Liver (tissue), 9 donors: ENCODE data around the gene KIF22. TPM values are rescaled to one million over a fixed set of nuclear protein-coding genes. Genes with fewer than 3 reads are reported as not detected.

ENCODE experiments used
- DNase-seq: peaks from one replicate; pipeline ENCODE4 v3.0.0-alpha.2; 2017; ENCODE audit warnings: low spot score
- H3K27ac ChIP-seq, 2 donors: one replicate each; pipeline ENCODE4 v1.7.0; 2013; ENCODE audit warnings: inconsistent platforms in 2 of 2, low read length in 2 of 2, control low read depth in 1 of 2, low read depth in 1 of 2, mild to moderate bottlenecking in 1 of 2
- H3K27me3 ChIP-seq, 4 donors: one replicate each; pipeline versions ENCODE4 v1.6.1 to v1.7.0; 2013; ENCODE audit warnings: low read length in 3 of 4, inconsistent platforms in 1 of 4, mild to moderate bottlenecking in 1 of 4, moderate library complexity in 1 of 4; ENCODE audit not compliant: control insufficient read depth in 4 of 4, insufficient read depth in 4 of 4
- H3K36me3 ChIP-seq, 4 donors: one replicate each; pipeline versions ENCODE4 v1.6.1 to v1.7.0; 2013; ENCODE audit warnings: low read length in 3 of 4, mild to moderate bottlenecking in 3 of 4, low read depth in 1 of 4, moderate library complexity in 1 of 4; ENCODE audit not compliant: control insufficient read depth in 4 of 4, insufficient read depth in 3 of 4
- H3K4me1 ChIP-seq, 4 donors: one replicate each; pipeline versions ENCODE4 v1.6.1 to v1.7.0; 2013; ENCODE audit warnings: low read length in 3 of 4, mild to moderate bottlenecking in 3 of 4, moderate library complexity in 1 of 4; ENCODE audit not compliant: control insufficient read depth in 4 of 4, insufficient read depth in 4 of 4
- H3K4me3 ChIP-seq, 3 donors: one replicate each; pipeline versions ENCODE4 v1.6.1 to v1.7.0; 2013; ENCODE audit warnings: low read length in 3 of 3, control low read depth in 1 of 3, low read depth in 1 of 3, mild to moderate bottlenecking in 1 of 3
- H3K9ac ChIP-seq, 2 donors: one replicate each; pipeline ENCODE4 v1.7.0; 2013; ENCODE audit warnings: low read length in 2 of 2, mild to moderate bottlenecking in 2 of 2, moderate library complexity in 2 of 2, control low read depth in 1 of 2, low read depth in 1 of 2
- H3K9me3 ChIP-seq, 4 donors: one replicate each; pipeline versions ENCODE4 v1.6.1 to v1.7.0; 2013; ENCODE audit warnings: low read length in 3 of 4; ENCODE audit not compliant: control insufficient read depth in 4 of 4
- ATF3 ChIP-seq: IDR thresholded peaks from 2 replicates; pipeline ENCODE4 v1.6.1; 2016; ENCODE audit warnings: antibody characterized with exemption
- CTCF ChIP-seq: fragments of 150-350 bp; IDR thresholded peaks from 2 replicates; pipeline ENCODE4 v1.5.1; 2017; ENCODE audit warnings: improper control_type of control experiment, low read depth, low read length; ENCODE audit not compliant: missing input control
- EGR1 ChIP-seq, 2 donors: IDR thresholded peaks; 2 replicates each; pipeline ENCODE4 v1.6.1; 2016 to 2018; ENCODE audit warnings: antibody characterized with exemption in 2 of 2, low read depth in 2 of 2
- FOXA1 ChIP-seq: IDR thresholded peaks from 2 replicates; pipeline ENCODE4 v1.6.1; 2016; ENCODE audit warnings: antibody characterized with exemption
- FOXA2 ChIP-seq: IDR thresholded peaks from 2 replicates; pipeline ENCODE4 v1.6.1; 2016; ENCODE audit warnings: antibody characterized with exemption
- GABPA ChIP-seq, 2 donors: IDR thresholded peaks in 1 of 2; conservative IDR thresholded peaks in 1 of 2; 2 replicates each; pipeline ENCODE4 v1.6.1; 2016; ENCODE audit warnings: antibody characterized with exemption in 2 of 2, mild to moderate bottlenecking in 1 of 2, moderate library complexity in 1 of 2
- HNF4A ChIP-seq, 2 donors: conservative IDR thresholded peaks; 2 replicates each; pipeline ENCODE4 v1.6.1; 2016; ENCODE audit warnings: antibody characterized with exemption in 2 of 2, mild to moderate bottlenecking in 2 of 2
- HNF4G ChIP-seq: IDR thresholded peaks from 2 replicates; pipeline ENCODE4 v1.6.1; 2016; ENCODE audit warnings: antibody characterized with exemption
- JUND ChIP-seq, 2 donors: IDR thresholded peaks; 2 replicates each; pipeline ENCODE4 v1.6.1; 2016; ENCODE audit warnings: antibody characterized with exemption in 2 of 2
- MAX ChIP-seq: IDR thresholded peaks from 2 replicates; pipeline ENCODE4 v1.6.1; 2016; ENCODE audit warnings: antibody characterized with exemption
- NR2F2 ChIP-seq: IDR thresholded peaks from 2 replicates; pipeline ENCODE4 v1.6.1; 2016; ENCODE audit warnings: antibody characterized with exemption
- REST ChIP-seq: IDR thresholded peaks from 2 replicates; pipeline ENCODE4 v1.6.1; 2016; ENCODE audit warnings: antibody characterized with exemption, mild to moderate bottlenecking
- RXRA ChIP-seq, 2 donors: IDR thresholded peaks; 2 replicates each; pipeline ENCODE4 v1.6.1; 2017 to 2018; ENCODE audit warnings: antibody characterized with exemption in 2 of 2, mild to moderate bottlenecking in 1 of 2
- SP1 ChIP-seq: IDR thresholded peaks from 2 replicates; pipeline ENCODE4 v1.6.1; 2018; ENCODE audit warnings: antibody characterized with exemption, mild to moderate bottlenecking
- TAF1 ChIP-seq: conservative IDR thresholded peaks from 2 replicates; pipeline ENCODE4 v1.6.1; 2016; ENCODE audit warnings: antibody characterized with exemption, mild to moderate bottlenecking
- YY1 ChIP-seq: IDR thresholded peaks from 2 replicates; pipeline ENCODE4 v1.6.1; 2016; ENCODE audit warnings: antibody characterized with exemption, mild to moderate bottlenecking
- ZBTB33 ChIP-seq: IDR thresholded peaks from 2 replicates; pipeline ENCODE4 v1.6.1; 2016; ENCODE audit warnings: antibody characterized with exemption
- WGBS: extraction: QIAGEN DNeasy Blood & Tissue Kit; methylation state at CpG from one replicate; pipeline ENCODE4 v1.1.7; 2013; 5-methylcytosine and 5-hydroxymethylcytosine counted together
- polyA plus RNA-seq, 2 donors: library from polyadenylated mRNA; stranded (reverse) in 1 of 2; unstranded in 1 of 2; fragments of 200-250 nt in 1 of 2; fragments of >200 nt in 1 of 2; fragmentation: Nextera tagmentation in 1 of 2; extraction: Ambion mirVana in 1 of 2; gene quantifications; one replicate each; pipeline versions ENCODE4 v1.2.1 to v1.2.3, GENCODE V29; 2013 to 2015
- total RNA-seq, 2 donors: library from RNA; depleted of rRNA; stranded (reverse); fragments of >200 nt; gene quantifications; one replicate each; pipeline ENCODE4 v1.2.3, GENCODE V29; 2014
- donor health status: healthy.
- donor health status: healthy.
- donor health status: healthy.
- donor health status: healthy.
- donor health status: healthy.

Gene KIF22
- total and polyA plus RNA-seq, 4 donors: 15.0 to 80.1 (median 49.3) TPM

- TF ChIP-seq ZBTB33 (no peak), GABPA (IDR thresholded peaks at IDR 0.05 in 1 of 2, conservative IDR thresholded peaks at IDR 0.05 in 1 of 2) (no peak), REST (no peak), NR2F2 (no peak), FOXA1 (no peak), ATF3 (no peak), HNF4A (conservative IDR thresholded peaks at IDR 0.05) (no peak), FOXA2 (no peak), EGR1 (IDR thresholded peaks at IDR 0.05; ENCODE audit: low read depth in 2 of 2) (no peak), RXRA (IDR thresholded peaks at IDR 0.05) (no peak), CTCF (no peak)
Measured at GRCh38 chr16:29777576-29778350, 12.8 kb upstream of the KIF22 start, which contains the start of gene ZG16. Gene ZG16 (plus strand): TSS chr16:29778256. CDS start chr16:29779267, 1,011 bp downstream.

GRCh38 chr16:29779474-29779873 is 11.1 kb upstream of the KIF22 start:
- H3K4me1 ChIP-seq: peaks cover 0 to under 1% (median 0%) of the 10 kb centered on the region in 4 donors
- H3K27ac ChIP-seq: no peak overlapping the region
- 84% methylated on average over 10 of the region's 10 CpGs for WGBS
- H3K9me3 ChIP-seq: no peaks in the 10 kb centered on the region
- no peaks in the 10 kb centered on the region for H3K27me3 ChIP-seq
- H3K9ac ChIP-seq: no peak overlapping the region
- no peak for DNase-seq
- H3K4me3 ChIP-seq: no peak overlapping the region
- no peaks in the 10 kb centered on the region for H3K36me3 ChIP-seq
- TF ChIP-seq YY1 (no peak), ZBTB33 (no peak), FOXA2 (no peak), RXRA (IDR thresholded peaks at IDR 0.05) (no peak), ATF3 (no peak), JUND (IDR thresholded peaks at IDR 0.05) (no peak), NR2F2 (no peak), CTCF (no peak), MAX (no peak), TAF1 (no peak), FOXA1 (no peak), EGR1 (IDR thresholded peaks at IDR 0.05; ENCODE audit: low read depth in 2 of 2) (no peak), HNF4A (conservative IDR thresholded peaks at IDR 0.05) (no peak), HNF4G (no peak), SP1 (no peak), GABPA (IDR thresholded peaks at IDR 0.05 in 1 of 2, conservative IDR thresholded peaks at IDR 0.05 in 1 of 2) (no peak)

More at GRCh38 chr16:29777576-29778350, 12.8 kb upstream of the KIF22 start, which contains the start of gene ZG16:
- Histone ChIP-seq H3K4me1 (no peaks in the 10 kb centered on the region), H3K27me3 (no peaks in the 10 kb centered on the region), H3K9ac (no peak within 1 kb of the TSS), H3K27ac (no peak within 1 kb of the TSS), H3K4me3 (no peak within 1 kb of the TSS), H3K36me3 (no peaks in the 10 kb centered on the region), H3K9me3 (no peaks in the 10 kb centered on the region)
- 81% methylated on average over 10 of the region's 10 CpGs for WGBS
- no peak for DNase-seq
